ENCODE results near the gene NOTUM.

DNA sequence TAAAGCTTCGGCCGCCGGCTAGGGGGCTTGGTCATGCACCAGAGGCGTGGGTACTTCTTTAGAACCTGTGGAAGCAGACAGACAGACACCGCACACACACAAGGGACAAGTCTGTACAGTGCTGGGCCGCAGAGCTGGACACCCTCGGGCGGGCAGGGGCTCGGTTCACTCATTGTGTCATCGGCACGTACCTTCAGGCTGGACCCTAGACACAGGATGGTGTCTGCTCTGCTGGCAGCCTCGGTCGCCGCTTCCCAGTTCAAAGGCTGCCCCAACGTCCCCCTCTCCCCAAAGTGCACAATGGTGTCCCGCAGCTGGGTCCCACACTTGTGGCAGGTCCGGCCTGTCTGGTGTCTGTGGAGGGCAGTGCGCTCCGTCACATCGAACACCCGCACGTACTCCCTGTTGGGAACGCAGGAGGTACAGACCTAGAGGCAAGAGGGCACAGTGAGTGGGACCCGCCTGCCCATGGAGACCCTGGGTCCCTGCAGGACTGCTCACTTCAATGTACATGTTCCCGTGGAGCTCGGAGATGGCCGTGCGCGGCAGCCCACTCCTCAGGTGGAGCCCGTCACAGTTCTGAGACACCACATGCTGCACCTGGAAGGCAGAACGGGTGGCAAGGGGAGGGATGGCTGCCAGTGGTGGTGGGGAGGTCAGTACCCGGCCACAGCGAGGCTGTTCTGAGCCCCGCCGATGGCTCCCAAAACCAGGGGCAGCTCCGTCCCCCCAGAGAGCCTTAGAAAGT, 46.7 kb downstream of the NOTUM start:
- TF ChIP-seq, protein P1, sequence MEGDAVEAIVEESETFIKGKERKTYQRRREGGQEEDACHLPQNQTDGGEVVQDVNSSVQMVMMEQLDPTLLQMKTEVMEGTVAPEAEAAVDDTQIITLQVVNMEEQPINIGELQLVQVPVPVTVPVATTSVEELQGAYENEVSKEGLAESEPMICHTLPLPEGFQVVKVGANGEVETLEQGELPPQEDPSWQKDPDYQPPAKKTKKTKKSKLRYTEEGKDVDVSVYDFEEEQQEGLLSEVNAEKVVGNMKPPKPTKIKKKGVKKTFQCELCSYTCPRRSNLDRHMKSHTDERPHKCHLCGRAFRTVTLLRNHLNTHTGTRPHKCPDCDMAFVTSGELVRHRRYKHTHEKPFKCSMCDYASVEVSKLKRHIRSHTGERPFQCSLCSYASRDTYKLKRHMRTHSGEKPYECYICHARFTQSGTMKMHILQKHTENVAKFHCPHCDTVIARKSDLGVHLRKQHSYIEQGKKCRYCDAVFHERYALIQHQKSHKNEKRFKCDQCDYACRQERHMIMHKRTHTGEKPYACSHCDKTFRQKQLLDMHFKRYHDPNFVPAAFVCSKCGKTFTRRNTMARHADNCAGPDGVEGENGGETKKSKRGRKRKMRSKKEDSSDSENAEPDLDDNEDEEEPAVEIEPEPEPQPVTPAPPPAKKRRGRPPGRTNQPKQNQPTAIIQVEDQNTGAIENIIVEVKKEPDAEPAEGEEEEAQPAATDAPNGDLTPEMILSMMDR (IDR thresholded peaks at IDR 0.05), result no peak
- no peak for TF ChIP-seq ZFX (IDR thresholded peaks at IDR 0.05; ENCODE audit: borderline replicate concordance)

Measured in 22Rv1 (cell line).